Mesenchymal stem cell (in vitro differentiated cells and primary cell): ENCODE data around the gene ERLIN1.

Source experiments
- DNase-seq: peaks from one replicate; pipeline ENCODE4 v3.0.0-alpha.2; 2013
- H2AFZ ChIP-seq: one replicate; pipeline ENCODE4 v1.6.1; 2013; ENCODE audit warnings: low read depth, mild to moderate bottlenecking, control low read depth, inconsistent platforms, low read length, moderate library complexity
- H2AK5ac ChIP-seq: 2 replicates; pipeline ENCODE4 v1.6.1; 2013; ENCODE audit warnings: low read length, moderate library complexity, mild to moderate bottlenecking, inconsistent platforms; ENCODE audit not compliant: severe bottlenecking
- H2BK120ac ChIP-seq: one replicate; pipeline ENCODE4 v1.6.1; 2013; ENCODE audit warnings: low read depth, mild to moderate bottlenecking, inconsistent platforms, low read length, moderate library complexity
- H2BK12ac ChIP-seq, 2 experiments: one replicate each; pipeline ENCODE4 v1.6.1; 2013; ENCODE audit warnings: inconsistent platforms in 2 of 2, low read length in 2 of 2, mild to moderate bottlenecking in 2 of 2, moderate library complexity in 2 of 2, control low read depth in 1 of 2
- H2BK15ac ChIP-seq: one replicate; pipeline ENCODE4 v1.6.1; 2013; ENCODE audit warnings: mild to moderate bottlenecking, low read depth, inconsistent platforms; ENCODE audit not compliant: poor library complexity, severe bottlenecking
- H2BK5ac ChIP-seq: 2 replicates; pipeline ENCODE4 v1.6.1; 2013; ENCODE audit warnings: low read depth, mild to moderate bottlenecking, low read length, control low read depth, inconsistent platforms; ENCODE audit not compliant: poor library complexity, severe bottlenecking
- H3K14ac ChIP-seq, 2 experiments: one replicate each; pipeline ENCODE4 v1.6.1; 2013; ENCODE audit warnings: inconsistent platforms in 2 of 2, low read length in 2 of 2, control low read depth in 1 of 2, mild to moderate bottlenecking in 1 of 2, moderate library complexity in 1 of 2
- H3K18ac ChIP-seq, 2 experiments: one replicate each; pipeline ENCODE4 v1.6.1; 2013; ENCODE audit warnings: inconsistent platforms in 2 of 2, low read length in 2 of 2, control low read depth in 1 of 2, low read depth in 1 of 2, mild to moderate bottlenecking in 1 of 2
- H3K23ac ChIP-seq, 2 experiments: one replicate each; pipeline ENCODE4 v1.6.1; 2013; ENCODE audit warnings: inconsistent platforms in 2 of 2, low read length in 2 of 2, mild to moderate bottlenecking in 2 of 2, moderate library complexity in 2 of 2, control low read depth in 1 of 2
- H3K27ac ChIP-seq: 2 replicates; pipeline ENCODE4 v1.5.1; 2013; ENCODE audit warnings: mild to moderate bottlenecking, moderate library complexity, low read length, control low read depth, inconsistent platforms; ENCODE audit not compliant: poor library complexity, severe bottlenecking
- H3K27me3 ChIP-seq, 2 experiments: 2 replicates each; pipeline versions ENCODE4 v1.6.1 to v1.7.0; 2013; ENCODE audit warnings: low read length in 2 of 2, mild to moderate bottlenecking in 2 of 2, moderate library complexity in 2 of 2, control low read depth in 1 of 2, inconsistent platforms in 1 of 2; ENCODE audit not compliant: control insufficient read depth in 1 of 2, insufficient read depth in 1 of 2
- H3K36me3 ChIP-seq, 2 experiments: 2 replicates each; pipeline versions ENCODE4 v1.6.1 to v1.7.0; 2013; ENCODE audit warnings: low read length in 2 of 2, control low read depth in 1 of 2, inconsistent platforms in 1 of 2, low read depth in 1 of 2, mild to moderate bottlenecking in 1 of 2; ENCODE audit not compliant: insufficient read depth in 2 of 2, control insufficient read depth in 1 of 2
- H3K4ac ChIP-seq, 2 experiments: one replicate each; pipeline ENCODE4 v1.6.1; 2013; ENCODE audit warnings: inconsistent platforms in 2 of 2, low read length in 2 of 2, mild to moderate bottlenecking in 2 of 2, moderate library complexity in 2 of 2, control low read depth in 1 of 2, low read depth in 1 of 2
- H3K4me1 ChIP-seq: 2 replicates; pipeline ENCODE4 v1.6.1; 2013; ENCODE audit warnings: low read depth, low read length, control low read depth; ENCODE audit not compliant: control insufficient read depth, insufficient read depth
- H3K4me2 ChIP-seq: 2 replicates; pipeline ENCODE4 v1.6.1; 2013; ENCODE audit warnings: low read length, mild to moderate bottlenecking, inconsistent platforms; ENCODE audit not compliant: poor library complexity, severe bottlenecking
- H3K4me3 ChIP-seq, 2 experiments: 2 replicates each; pipeline versions ENCODE4 v1.5.1 to v1.7.0; 2013; ENCODE audit warnings: low read length in 2 of 2, mild to moderate bottlenecking in 2 of 2, control low read depth in 1 of 2, low read depth in 1 of 2; ENCODE audit not compliant: insufficient read depth in 1 of 2
- H3K79me1 ChIP-seq: replicated peaks from 2 replicates; pipeline ENCODE4 v1.6.1; 2013; ENCODE audit warnings: mild to moderate bottlenecking, control low read depth, low read length, inconsistent platforms; ENCODE audit not compliant: poor library complexity, severe bottlenecking
- H3K9ac ChIP-seq: 2 replicates; pipeline ENCODE4 v1.7.0; 2013; ENCODE audit warnings: mild to moderate bottlenecking, low read length, moderate library complexity
- H3K9me3 ChIP-seq: 2 replicates; pipeline ENCODE4 v1.7.0; 2013; ENCODE audit warnings: mild to moderate bottlenecking, low read length; ENCODE audit not compliant: control insufficient read depth
- H4K8ac ChIP-seq: one replicate; pipeline ENCODE4 v1.6.1; 2013; ENCODE audit warnings: inconsistent platforms, mild to moderate bottlenecking, low read length, moderate library complexity
- H4K91ac ChIP-seq: one replicate; pipeline ENCODE4 v1.6.1; 2013; ENCODE audit warnings: mild to moderate bottlenecking, low read length, inconsistent platforms
- WGBS: methylation state at CpG from one replicate; pipeline ENCODE4 v1.1.7; 2013; ENCODE audit warnings: mixed read lengths; 5-methylcytosine and 5-hydroxymethylcytosine counted together

ERLIN1 gene

DNA sequence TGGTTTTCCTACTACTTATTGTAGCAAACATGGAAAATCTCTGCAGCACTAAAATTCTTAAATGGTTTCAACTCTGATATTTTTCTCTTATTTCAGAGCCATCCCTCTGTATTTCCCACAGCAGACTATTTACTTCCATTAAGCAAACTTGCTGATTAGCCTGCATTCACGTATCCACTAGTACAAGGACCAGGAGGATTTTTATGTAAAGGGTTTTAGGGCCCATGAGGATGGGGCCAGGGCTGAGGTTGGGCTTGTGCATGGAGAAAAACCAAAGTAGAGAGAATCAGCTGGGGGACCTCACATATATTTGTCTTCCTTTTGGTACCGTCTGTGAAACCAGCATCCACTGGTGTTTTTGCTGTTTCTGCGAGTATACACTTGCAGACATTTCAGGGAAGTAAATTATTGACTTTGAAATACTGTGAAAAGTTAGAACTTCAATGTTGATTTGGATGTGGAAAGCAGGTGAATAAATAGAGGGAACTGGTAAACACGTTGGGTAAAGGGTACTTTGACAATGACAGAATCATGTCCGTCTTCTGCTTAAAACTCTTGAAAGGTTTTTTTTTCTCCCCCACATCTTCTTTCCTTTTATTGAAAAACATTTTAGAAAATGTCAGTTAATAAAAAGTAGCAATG, 44.3 kb downstream of the ERLIN1 start:
- Histone ChIP-seq H3K14ac (peak overlapping the region in 1 of 2 experiments; percentile 20), H3K4me1 (no peaks in the 10 kb centered on the region)

DNA sequence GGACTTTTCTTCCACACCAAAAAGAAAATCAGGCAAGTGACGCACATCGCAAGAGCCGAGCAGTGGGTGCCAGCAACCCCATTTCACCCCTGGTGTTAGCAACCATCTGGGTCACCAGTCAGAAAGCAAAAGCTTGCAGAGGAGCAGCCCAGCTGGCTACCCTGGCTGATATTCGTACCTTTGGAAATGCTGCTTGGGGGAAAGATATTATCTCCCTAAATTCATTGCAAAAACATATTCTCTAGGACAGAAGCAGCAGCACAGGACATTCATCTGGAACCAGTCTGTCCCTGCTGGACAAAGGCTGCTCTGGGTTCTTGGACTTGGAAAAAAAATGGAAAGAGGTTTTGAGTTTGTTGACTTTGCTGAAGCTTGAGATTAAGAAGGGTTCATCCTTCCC, 45.8 kb downstream of the ERLIN1 start:
- H3K9me3 ChIP-seq: no peaks in the 10 kb centered on the region
- peaks cover 5 to 21% of the 10 kb centered on the region in 2 experiments for H3K27me3 ChIP-seq
- H4K8ac ChIP-seq: no peak overlapping the region
- H2BK120ac ChIP-seq: no peak overlapping the region
- no peak overlapping the region for H2BK12ac ChIP-seq
- H2BK15ac ChIP-seq: no peak overlapping the region
- no peak for DNase-seq
- H2BK5ac ChIP-seq: no peak overlapping the region
- no peak overlapping the region for H3K9ac ChIP-seq
- no peaks in the 10 kb centered on the region for H3K79me1 ChIP-seq
- 96% methylated on average over 3 of the region's 4 CpGs for WGBS
- no peak overlapping the region for H3K18ac ChIP-seq
- no peak overlapping the region for H3K27ac ChIP-seq
- no peak overlapping the region for H3K14ac ChIP-seq
- no peak overlapping the region for H3K4me3 ChIP-seq
- no peaks in the 10 kb centered on the region for H3K4me1 ChIP-seq
- no peak overlapping the region for H4K91ac ChIP-seq
- H3K36me3 ChIP-seq: no peaks in the 10 kb centered on the region
- no peak overlapping the region for H2AK5ac ChIP-seq
- no peak overlapping the region for H3K4ac ChIP-seq
- no peak overlapping the region for H3K4me2 ChIP-seq
- no peak overlapping the region for H2AFZ ChIP-seq
- H3K23ac ChIP-seq: no peak overlapping the region

More for the DNA sequence above, 44.3 kb downstream of the ERLIN1 start:
- H3K4me3 ChIP-seq: no peak overlapping the region
- no peak overlapping the region for H2BK5ac ChIP-seq
- no peak overlapping the region for H3K18ac ChIP-seq
- H3K9me3 ChIP-seq: no peaks in the 10 kb centered on the region
- no peak overlapping the region for H3K23ac ChIP-seq
- no peak overlapping the region for H2BK120ac ChIP-seq
- H3K27ac ChIP-seq: no peak overlapping the region
- no peaks in the 10 kb centered on the region for H3K36me3 ChIP-seq
- H3K4ac ChIP-seq: no peak overlapping the region
- 90% methylated on average over 3 of the region's 5 CpGs for whole genome bisulfite sequencing
- peaks cover 5 to 14% of the 10 kb centered on the region in 2 experiments for H3K27me3 ChIP-seq
- no peak overlapping the region for H2BK15ac ChIP-seq
- H2AK5ac ChIP-seq: no peak overlapping the region
- no peak overlapping the region for H3K4me2 ChIP-seq
- no peak overlapping the region for H2AFZ ChIP-seq
- no peak overlapping the region for H3K9ac ChIP-seq
- no peak overlapping the region for H4K8ac ChIP-seq
- no peak for DNase-seq
- no peaks in the 10 kb centered on the region for H3K79me1 ChIP-seq
- no peak overlapping the region for H2BK12ac ChIP-seq
- no peak overlapping the region for H4K91ac ChIP-seq

DNA sequence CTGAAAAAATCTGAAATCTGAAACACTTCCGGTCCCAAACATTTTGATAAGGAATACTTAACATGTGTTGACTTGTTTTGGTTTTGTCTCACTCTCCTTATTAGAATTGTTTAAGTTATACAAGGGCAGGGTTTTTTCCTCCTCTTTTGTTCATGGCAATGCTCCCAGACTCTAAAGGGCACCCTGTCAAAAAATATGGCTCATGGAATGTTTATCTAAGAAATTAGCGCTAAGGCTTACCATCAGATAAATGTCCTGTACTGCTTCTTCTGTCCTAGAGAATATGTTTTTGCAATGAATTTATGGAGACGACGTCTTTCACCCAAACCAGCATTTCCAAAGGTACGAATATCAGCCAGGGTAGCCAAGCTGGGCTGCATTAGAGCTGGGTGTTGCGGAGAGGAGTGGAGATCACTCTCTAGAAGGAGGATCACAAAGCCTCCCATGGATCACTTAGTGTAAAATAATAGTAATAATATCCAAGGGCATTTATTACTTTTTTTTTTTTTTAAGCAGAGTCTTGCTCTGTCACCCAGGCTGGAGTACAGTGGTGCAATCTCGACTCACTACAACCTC, 46.8 kb downstream of the ERLIN1 start:
- Histone ChIP-seq H2BK12ac (no peak overlapping the region), H2BK15ac (no peak overlapping the region), H3K4me1 (no peaks in the 10 kb centered on the region), H3K9me3 (no peaks in the 10 kb centered on the region), H3K4ac (no peak overlapping the region), H4K8ac (no peak overlapping the region), H3K27ac (no peak overlapping the region), H3K9ac (no peak overlapping the region), H2AFZ (no peak overlapping the region), H3K4me3 (no peak overlapping the region), H3K14ac (no peak overlapping the region), H3K79me1 (no peaks in the 10 kb centered on the region), H3K23ac (no peak overlapping the region), H2BK120ac (no peak overlapping the region), H3K4me2 (no peak overlapping the region), H3K36me3 (no peaks in the 10 kb centered on the region), H3K27me3 (peaks cover 5 to 22% of the 10 kb centered on the region in 2 experiments), H3K18ac (no peak overlapping the region), H4K91ac (no peak overlapping the region), H2AK5ac (no peak overlapping the region), H2BK5ac (no peak overlapping the region)
- WGBS: 88% methylated on average over 5 of the region's 7 CpGs
- DNase-seq: no peak

DNA sequence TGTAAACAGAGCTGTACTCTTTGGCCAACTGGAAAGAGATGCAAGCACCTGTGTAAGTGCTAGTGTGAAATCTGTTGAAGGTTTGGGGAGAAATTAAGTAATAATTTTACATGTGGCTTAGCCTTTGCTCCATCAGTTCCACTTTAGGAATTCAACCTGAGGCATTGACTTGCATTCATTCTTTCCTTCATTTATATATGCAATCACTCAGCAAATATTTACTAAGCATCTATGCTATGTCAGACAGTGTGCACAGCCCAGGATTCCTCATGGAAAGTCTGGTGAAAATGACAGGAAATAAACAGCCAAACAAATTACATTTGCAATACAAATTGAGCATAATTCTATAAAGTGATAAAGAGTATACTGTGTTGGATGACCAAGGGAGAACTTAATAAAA, 50.3 kb downstream of the ERLIN1 start:
- Histone ChIP-seq H2BK120ac (no peak overlapping the region), H4K8ac (no peak overlapping the region), H2BK12ac (no peak overlapping the region)

More for the DNA sequence above, 50.3 kb downstream of the ERLIN1 start:
- Histone ChIP-seq H3K23ac (no peak overlapping the region), H3K79me1 (no peaks in the 10 kb centered on the region), H3K4me2 (no peak overlapping the region), H3K4me3 (no peak overlapping the region), H2BK5ac (no peak overlapping the region), H3K36me3 (no peaks in the 10 kb centered on the region), H3K14ac (no peak overlapping the region), H3K9ac (no peak overlapping the region), H3K4ac (no peak overlapping the region), H3K9me3 (no peaks in the 10 kb centered on the region), H2BK15ac (no peak overlapping the region), H4K91ac (no peak overlapping the region), H2AK5ac (no peak overlapping the region), H3K27ac (no peak overlapping the region), H3K27me3 (peaks cover 5 to 28% of the 10 kb centered on the region in 2 experiments), H3K18ac (no peak overlapping the region), H2AFZ (no peak overlapping the region), H3K4me1 (no peaks in the 10 kb centered on the region)
- DNase-seq: no peak
